SHP77 treated with DMSO at 0.1 percent for 48 hours (cell line): ENCODE measurements around the gene N4BP2L2.
A peak's percentile ranks its signal among the peaks of the same experiment; 100 is the strongest.

Experiments used
- DNase-seq: peaks from one replicate; lab custom pipeline; 2025; lab: John Stamatoyannopoulos, UW

Gene N4BP2L2

GRCh38 chr13:32426191-32426989, 112.2 kb downstream of the N4BP2L2 start:
- no peak for DNase-seq

DNA sequence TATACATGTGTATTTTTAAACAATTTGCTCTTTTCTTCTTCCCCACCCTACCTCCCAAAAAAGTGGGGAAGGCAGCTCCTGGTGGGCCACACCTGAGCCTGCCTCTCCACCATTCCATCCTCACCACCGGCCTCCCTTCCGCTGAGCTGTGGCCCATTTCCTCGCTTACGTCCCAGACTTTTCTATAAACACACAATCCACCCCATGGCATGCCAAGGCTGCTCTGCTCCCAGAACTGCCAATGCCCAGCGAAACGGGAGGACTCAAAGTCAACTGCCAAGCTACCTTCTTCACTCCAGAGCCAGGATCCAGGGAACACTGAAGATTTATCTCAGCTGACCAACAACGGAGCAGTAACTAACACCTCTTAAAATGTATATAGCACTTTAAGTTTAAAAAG, 113.4 kb downstream of the N4BP2L2 start:
- DNase-seq: no peak

- no peak for DNase-seq
Observed at GRCh38 chr13:32423592-32423991, 115.0 kb downstream of the N4BP2L2 start.

- no peak for DNase-seq
Observed at GRCh38 chr13:32419862-32420261, 118.7 kb downstream of the N4BP2L2 start.

DNA sequence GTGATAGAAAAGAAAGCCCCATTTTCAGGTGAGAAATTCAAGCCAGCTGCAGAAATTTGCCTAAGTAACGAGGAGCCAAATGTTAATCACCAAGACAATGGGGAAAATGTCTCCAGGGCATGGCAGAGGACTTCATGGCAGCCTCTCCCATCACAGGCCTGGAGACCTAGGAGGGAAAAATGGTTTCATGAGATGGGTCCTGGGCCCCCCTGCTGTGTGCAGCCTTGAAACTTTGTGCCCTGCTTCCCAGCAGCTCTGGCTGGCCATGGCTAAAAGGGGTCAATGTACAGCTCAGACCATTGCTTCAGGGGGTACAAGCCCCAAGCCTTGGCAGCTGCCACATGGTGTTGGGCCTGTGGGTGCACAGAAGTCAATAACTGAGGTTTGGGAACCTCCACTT, 120.6 kb downstream of the N4BP2L2 start:
- no peak for DNase-seq

DNA sequence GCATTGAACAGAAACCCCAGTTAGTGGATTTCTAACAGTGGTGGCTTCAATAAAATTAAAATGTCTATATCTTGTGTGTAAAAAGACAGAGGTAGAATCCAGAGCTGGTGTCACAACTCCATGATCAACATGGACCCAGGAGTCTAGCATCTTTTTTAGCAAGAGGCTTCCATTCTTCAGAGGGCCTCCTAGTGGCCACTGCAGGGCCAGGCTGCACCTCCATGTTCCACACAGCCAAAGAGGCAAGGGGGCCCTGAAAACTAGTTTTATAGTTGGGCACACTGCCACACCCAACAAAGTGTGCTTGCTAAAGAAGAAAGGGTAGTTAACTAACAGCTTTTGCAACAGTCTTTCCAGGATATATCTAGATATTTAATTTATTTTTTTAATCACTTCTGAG, 123.6 kb downstream of the N4BP2L2 start:
- DNase-seq: no peak

GRCh38 chr13:32414580-32414979, 124.0 kb downstream of the N4BP2L2 start:
- no peak for DNase-seq

- DNase-seq: no peak
Observed at GRCh38 chr13:32413284-32413683, 125.3 kb downstream of the N4BP2L2 start.

- peak; percentile 52 for DNase-seq
Observed at GRCh38 chr13:32409561-32410421, 128.8 kb downstream of the N4BP2L2 start.

DNA sequence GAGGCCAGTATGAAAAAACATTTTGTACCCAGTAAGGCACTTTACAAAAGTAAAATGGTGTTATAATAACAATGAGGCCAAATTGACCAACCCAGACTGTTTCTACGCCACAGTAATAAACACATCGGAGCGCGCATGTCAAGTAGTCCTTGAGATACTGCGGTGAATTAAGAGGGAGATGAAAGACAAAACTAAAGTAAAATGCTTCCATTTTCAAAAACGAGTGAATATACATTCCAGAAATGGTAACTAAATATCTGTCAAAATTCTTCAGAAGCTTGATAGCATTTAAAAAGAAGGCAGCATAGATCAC, 129.6 kb downstream of the N4BP2L2 start:
- DNase-seq: peak; percentile 51

DNA sequence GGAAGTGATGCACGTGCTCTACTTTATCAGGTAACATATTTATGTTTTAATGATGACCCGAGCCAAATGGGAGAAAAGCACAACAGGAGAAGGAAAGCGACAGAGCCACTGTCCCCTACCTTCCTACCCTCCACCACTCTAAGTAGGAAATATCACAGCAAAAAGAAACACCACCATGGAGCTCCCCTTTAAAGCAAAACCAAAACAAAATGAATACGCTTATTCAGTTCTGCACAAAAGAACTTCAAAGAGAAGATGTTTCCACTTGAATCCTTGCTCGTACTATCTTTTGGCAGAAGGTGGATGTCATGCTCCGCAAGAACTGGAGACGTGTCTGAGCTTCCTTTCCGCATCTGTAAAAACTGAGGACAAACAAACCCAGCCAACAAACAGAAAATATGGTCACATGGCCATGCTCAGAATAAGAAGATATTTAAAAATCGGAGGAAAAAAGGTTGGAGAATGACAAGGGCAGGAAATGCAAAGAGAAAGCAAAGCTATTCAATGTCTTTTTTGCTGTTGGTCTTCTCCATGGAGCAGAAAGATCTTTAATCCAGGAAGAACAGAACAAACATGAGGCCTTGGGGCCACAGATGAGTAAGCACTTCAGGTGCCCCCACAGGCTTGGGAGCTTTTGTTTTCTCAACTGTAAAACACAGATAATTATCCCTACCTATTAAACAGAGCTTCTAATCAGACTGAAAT, 130.1 kb downstream of the N4BP2L2 start:
- no peak for DNase-seq

DNA sequence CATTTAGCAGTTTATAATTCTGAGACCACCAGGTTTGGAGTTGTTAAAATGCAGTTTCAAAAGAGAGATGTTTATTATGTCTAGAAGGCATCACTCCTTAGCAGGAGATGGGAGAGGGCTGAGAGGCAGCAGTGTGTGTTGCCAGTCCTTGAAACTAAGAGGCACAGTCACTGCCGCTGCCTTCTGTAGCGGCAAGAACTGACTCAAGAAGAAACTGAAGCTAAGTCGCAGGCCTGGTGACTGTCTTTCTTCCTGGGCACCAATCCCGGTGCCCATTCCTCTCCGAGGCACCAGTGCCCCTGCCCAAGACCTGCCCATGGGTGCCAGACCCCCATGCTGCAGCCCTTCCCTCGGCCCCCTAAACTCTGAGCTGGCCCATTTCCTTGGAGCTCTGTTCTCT, 130.7 kb downstream of the N4BP2L2 start:
- no peak for DNase-seq

DNA sequence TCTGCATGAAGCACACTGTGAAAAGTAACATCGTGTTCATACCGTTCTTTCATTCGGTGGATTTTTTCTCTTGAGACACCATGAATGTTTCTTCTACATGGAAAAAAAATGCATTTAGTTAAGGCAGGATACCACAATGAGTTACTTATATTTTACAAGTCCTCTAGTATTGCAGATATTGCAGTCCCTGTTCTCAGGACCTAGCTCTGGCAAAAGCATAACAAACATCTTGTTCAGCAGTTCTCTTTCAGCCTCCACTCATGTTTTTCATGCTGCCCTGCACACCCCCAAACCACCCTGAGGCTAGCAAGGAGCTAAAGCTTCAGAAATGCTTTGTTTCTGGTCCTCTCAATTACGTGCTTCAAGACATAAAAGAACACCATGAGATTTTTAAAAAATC, 135.5 kb downstream of the N4BP2L2 start:
- no peak for DNase-seq

GRCh38 chr13:32391101-32391619, 147.4 kb downstream of the N4BP2L2 start:
- DNase-seq: no peak

- DNase-seq: no peak
Observed at GRCh38 chr13:32390484-32390883, 148.1 kb downstream of the N4BP2L2 start.

GRCh38 chr13:32390048-32390447, 148.5 kb downstream of the N4BP2L2 start:
- no peak for DNase-seq

DNA sequence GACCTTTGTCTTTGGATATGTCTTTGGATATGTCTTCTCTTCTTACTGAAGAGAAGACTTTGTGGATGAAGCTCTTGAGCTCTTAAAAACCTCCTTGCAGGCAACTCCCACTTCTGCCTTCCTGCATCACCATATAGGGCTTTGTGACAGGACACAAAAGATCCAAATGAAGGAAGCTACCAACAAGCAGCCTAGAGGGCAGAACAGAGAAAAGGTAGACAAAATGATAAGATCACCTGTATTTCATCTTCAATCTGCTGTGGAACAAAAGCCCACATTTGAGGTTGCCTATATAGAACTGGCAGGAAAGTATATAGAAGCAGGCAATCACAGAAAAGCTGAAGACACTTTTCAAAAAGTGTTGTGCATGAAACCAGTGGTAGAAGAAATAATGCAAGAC, 153.2 kb downstream of the N4BP2L2 start:
- no peak for DNase-seq

GRCh38 chr13:32384702-32385101, 153.9 kb downstream of the N4BP2L2 start:
- no peak for DNase-seq

DNA sequence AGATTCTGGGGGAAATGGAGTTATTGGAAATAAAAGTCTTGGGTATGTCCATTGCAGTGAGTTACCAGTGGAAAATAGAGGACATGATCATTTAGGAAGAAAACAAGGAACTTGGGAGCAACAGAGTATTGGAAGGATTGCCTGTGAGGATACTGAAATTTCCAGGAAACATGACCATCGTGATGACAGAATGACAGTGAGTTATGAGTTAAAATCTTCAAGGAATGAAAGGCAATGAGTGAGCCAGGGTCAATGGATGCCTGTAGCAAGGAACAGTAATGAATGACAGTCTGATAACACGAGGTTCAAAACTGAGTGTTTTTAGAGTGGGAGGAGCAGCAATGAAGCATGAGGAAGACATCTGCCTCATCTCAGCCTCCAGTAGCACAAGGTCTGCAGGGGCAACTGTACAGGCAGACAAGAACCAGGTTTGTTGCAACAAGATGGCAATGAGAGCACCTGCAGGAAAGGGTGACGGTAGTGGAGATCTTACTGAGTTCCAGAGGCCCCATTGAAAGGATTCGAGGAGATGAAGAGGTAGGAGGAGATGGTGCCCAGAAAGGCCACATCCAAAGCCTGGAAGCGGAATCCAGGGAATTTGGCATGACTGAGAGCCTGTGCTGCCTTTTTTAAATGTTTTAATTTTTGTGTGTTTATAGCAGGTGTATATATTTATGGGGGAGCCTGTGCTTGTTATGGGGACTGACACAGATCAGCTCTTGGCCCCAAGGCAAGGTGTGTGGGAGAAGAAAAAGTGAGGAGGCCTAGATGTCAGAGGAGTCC, 154.6 kb downstream of the N4BP2L2 start:
- no peak for DNase-seq
